AG04449 (cell line): Measurements from ENCODE around the gene TRIP4.
"Not testable (repeated sequence)": the region's sequence is repeated elsewhere in the genome, so short reads cannot be mapped to it uniquely, and the experiment has no call there.

ENCODE experiments used
- CTCF ChIA-PET: fragments of 350-600 bp; formaldehyde crosslinking; extraction: SDS; loops from one replicate; lab custom pipeline; 2021; ENCODE audit warnings: antibody characterized with exemption; lab: Yijun Ruan, JAX
- POLR2A ChIA-PET: fragments of 400-600, 350-600 bp; formaldehyde crosslinking; extraction: SDS; loops from one replicate; lab custom pipeline; 2020; ENCODE audit warnings: antibody characterized with exemption, inconsistent platforms; lab: Yijun Ruan, JAX
- DNase-seq: peaks from one replicate; pipeline ENCODE4 v3.0.0-alpha.2; 2010; ENCODE audit warnings: low read depth, low spot score
- H3K4me3 ChIP-seq: 2 replicates; pipeline ENCODE4 v1.5.1; 2011; ENCODE audit warnings: low read depth, mild to moderate bottlenecking, control low read depth, low read length
- CTCF ChIP-seq: IDR thresholded peaks from one replicate; pipeline ENCODE4 v1.5.1; 2011; ENCODE audit warnings: mild to moderate bottlenecking, moderate library complexity, low read length, control low read depth, inconsistent platforms; ENCODE audit not compliant: insufficient read depth; ENCODE audit errors: missing control alignments

Gene TRIP4

DNA sequence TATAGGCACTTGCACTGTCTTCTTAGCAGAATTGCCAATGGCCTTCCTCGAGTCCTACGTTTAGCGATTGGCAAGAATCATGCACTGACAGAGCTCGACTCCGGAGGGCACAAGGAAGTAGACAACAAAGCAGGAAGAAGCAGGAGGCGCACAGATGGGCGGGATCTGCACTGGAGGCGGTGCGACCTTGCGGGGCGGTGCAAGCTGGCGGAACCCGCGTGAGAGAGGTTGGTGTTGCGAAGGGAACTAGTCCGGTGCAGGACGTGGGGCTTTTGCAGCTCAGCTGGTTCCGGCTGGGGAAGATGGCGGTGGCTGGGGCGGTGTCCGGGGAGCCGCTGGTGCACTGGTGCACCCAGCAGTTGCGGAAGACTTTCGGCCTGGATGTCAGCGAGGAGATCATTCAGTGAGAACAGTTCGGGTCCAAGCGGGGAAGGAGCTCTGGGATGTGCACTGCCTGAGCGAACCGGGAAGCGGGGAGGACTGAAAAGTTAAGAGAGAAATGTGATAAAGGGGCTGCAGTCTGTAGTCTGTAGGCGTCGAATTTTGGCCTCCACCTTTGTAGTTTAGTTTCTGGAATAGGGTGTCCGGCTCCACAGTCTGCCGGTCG is at the start of gene TRIP4:
TSS of gene TRIP4 (plus strand) at position 275 of the 607 bp plus-strand sequence. CDS start at position 303, 28 bp downstream.
- ChIA-PET POLR2A (interaction anchor here (0.7 to 1.9 kb wide), 3 partner anchors 9 to 141 kb away, joined by 3 to 8 read pairs (median 6); no protein-coding TSS in a partner anchor), CTCF (interaction anchor here (1.3 to 1.9 kb wide), 5 partner anchors 31 to 340 kb away, joined by 4 to 7 read pairs (median 5); partner anchors contain the start of genes CSNK1G1 and PPIB)
- peak; percentile 79 for DNase-seq
- TF ChIP-seq CTCF: no peak
- H3K4me3 ChIP-seq: peak within 1 kb of the TSS; percentile 93

- TF ChIP-seq CTCF: no peak
- H3K4me3 ChIP-seq: no peak overlapping the region
- ChIA-PET POLR2A (interaction anchor here (0.6 kb wide), 1 partner anchor 12 kb away, joined by 3 read pairs; no protein-coding TSS in a partner anchor), CTCF (interaction anchor here (1.6 kb wide), 1 partner anchor 18 kb away, joined by 5 read pairs; no protein-coding TSS in a partner anchor)
- DNase-seq: no peak
Observed at GRCh38 chr15:64340355-64340754, 47.3 kb upstream of the TRIP4 start.

DNA sequence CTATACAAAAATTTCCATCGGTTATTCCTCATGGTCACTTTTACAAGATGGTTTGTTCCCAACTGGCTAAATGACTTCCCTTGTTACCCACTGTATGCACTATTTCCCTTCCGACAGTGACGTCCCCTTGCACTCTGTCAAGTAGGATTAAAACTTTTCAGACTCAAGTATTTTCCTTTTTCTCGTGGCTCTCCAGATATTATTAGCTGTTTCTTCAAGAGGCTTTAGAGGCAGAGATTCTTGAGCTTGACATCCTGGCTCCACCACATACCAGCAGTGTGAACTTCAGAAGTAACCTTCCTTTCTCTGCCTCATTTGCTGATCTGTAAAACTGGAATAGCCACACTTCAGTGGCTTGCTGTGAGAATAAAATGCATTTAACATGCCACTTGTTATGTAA is 45.7 kb upstream of the TRIP4 start:
- H3K4me3 ChIP-seq: no peak overlapping the region
- DNase-seq: no peak

GRCh38 chr15:64343222-64343621 is 44.4 kb upstream of the TRIP4 start:
- CTCF ChIA-PET: no interaction called here
- POLR2A ChIA-PET: no interaction called here
- DNase-seq: no peak
- no peak overlapping the region for H3K4me3 ChIP-seq
- no peak for TF ChIP-seq CTCF

More for the DNA sequence above, 45.7 kb upstream of the TRIP4 start:
- CTCF ChIA-PET: interaction anchor here (0.9 kb wide), 1 partner anchor 79 kb away, joined by 3 read pairs; no protein-coding TSS in a partner anchor
- no peak for TF ChIP-seq CTCF
- POLR2A ChIA-PET: no interaction called here

DNA sequence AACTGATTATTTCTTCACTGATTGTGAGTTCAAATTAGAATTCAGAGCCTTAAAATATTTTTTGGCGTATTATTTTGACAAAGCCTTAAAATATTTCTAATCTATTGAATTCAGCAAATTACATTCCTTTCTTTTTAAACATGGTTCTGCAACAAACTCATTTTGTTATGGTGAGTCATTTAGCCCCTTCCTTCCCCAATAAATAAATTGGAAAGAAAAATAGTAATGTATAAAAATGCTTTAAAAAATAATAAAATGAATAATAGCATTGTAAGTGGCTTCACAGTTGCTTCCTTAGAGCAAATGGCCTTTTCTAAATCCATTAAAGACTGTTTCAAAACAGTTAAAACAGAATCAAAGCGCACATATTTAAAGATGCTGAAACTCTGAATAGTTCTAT is 43.8 kb upstream of the TRIP4 start:
- POLR2A ChIA-PET: no interaction called here
- no peak for TF ChIP-seq CTCF
- no peak for DNase-seq
- CTCF ChIA-PET: no interaction called here
- no peak overlapping the region for H3K4me3 ChIP-seq

GRCh38 chr15:64344651-64345294 is 42.9 kb upstream of the TRIP4 start:
- DNase-seq: no peak
- CTCF ChIA-PET: interaction anchor here (0.8 to 1.2 kb wide), 2 partner anchors 11 to 135 kb away, joined by 4 to 5 read pairs; no protein-coding TSS in a partner anchor
- no peak for TF ChIP-seq CTCF
- POLR2A ChIA-PET: no interaction called here
- no peak overlapping the region for H3K4me3 ChIP-seq

- DNase-seq, CTCF ChIA-PET, H3K4me3 ChIP-seq, POLR2A ChIA-PET: not testable (repeated sequence)
Observed at GRCh38 chr15:64346242-64346641, 41.4 kb upstream of the TRIP4 start.
